CD4-positive, alpha-beta T cell treated with Interleukin-4 for 1 hour (primary cell): ENCODE data around the gene TTF2.

ENCODE experiments used
- DNase-seq, 2 donors: peaks; one replicate each; pipeline ENCODE4 v3.0.0-alpha.2; 2020 to 2022

Gene TTF2

DNA sequence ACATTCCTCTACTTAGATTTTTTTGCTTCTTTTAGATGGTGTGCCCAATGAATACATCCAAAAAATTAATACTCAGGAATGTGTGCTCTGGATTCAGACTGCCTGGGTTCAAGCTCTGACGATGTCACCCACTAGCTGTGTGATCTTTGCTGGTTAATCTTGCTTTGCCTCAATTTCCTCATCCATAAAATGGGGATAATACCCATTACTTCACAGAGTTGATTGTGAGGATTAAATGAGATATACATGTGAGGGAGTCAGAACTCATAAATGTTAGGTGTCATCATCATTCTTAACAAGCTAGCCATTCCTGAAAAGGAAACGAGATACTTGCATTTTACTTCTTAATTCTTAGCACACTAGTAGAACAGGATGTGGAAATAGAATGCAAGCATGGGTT, 12.9 kb upstream of the TTF2 start:
- no peak for DNase-seq

DNA sequence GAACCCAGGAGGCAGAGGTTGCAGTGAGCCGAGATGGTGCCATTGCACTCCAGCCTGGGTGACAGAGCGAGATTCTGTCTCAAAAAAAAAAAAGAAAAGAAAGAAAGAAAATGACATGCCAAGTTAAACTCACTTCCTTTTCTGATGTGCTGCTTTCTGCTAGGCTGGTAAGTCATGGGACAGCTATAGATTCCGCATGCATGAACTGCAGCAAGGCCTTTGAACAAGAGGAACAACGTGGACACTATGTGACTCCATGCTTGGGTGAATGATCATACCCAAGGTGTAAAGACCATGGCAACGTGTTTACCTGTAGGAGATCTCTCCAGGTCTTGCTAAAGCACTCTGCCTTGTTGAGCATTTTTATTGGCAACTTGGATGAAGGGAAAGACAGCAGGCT, 10.3 kb upstream of the TTF2 start:
- no peak for DNase-seq

DNA sequence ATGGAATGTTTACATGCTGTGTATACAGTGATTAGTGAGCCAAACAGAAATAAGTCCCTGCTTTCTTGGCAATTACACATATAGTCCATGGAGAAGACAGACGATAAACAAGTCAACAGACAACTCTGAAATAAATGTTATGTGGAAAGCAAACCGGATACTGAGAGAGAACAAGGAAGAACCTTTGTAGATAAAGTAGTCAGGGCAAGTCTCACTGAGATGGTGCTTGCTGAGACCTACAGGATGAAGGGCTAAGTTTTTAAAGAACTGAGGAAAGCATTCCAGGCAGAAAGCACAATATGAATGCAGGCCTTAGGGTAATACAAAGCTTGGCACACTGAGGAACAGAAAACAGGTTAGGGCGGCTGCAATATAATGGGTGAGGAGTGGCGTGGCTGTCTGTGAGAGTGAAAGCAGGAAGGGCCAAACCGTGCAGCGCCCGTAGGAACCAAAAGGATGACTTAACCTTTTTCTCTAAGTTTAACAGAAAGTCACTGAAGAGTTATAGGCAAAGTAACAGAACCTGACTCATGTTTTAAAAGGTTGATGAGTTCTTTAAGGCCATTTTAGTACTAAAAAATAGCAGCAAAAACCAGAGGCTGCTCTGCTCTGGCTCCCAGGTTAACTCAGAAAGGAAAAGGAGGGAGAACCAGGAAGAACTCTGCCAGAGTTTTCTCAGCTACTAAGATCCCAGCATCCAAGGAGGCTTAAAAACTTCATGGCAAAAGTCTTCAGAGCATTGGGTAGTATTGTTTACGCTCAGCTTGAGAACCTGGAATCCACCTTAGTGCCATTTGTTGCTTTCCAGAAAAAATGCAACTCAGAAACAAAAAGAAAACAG, 8.7 kb upstream of the TTF2 start:
- peak; percentile 22 to 24 for DNase-seq

DNA sequence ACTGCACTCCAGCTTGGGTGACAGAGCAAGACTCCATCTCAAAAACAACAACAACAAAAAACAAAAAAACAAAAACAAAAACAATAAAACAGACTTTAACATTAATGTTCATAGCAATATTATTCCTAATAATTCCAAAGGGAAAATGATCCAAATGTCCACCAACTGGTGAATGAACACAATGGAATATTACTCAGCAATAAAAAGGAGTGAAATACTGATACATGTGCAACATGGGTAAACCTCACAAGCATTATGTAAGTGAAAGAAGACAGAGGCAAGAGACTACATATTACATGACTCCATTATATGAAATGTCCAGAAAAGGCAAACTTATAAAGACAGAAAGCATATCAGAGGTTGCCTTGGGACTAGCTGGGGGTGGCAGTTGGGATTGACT, 6.1 kb upstream of the TTF2 start:
- DNase-seq, result no peak

DNA sequence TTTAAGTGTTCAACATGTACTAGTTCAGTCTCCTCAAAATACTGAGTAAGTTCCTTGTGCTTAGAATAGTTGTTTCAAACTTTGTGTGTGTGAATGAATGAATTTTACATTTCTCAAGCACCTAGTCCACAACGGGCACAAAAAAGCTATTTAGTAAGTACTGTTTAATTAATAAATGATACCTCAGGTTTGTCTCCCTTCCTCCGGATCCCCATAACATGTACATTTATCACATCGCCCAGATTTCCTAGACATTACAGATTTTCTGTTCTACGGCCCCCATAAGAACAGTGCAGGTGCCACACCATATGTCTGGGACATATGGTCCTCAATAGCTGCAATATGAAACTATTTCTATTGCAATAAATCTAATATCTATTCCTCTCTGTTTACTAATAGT, 1.3 kb upstream of the TTF2 start:
- DNase-seq, result no peak

DNA sequence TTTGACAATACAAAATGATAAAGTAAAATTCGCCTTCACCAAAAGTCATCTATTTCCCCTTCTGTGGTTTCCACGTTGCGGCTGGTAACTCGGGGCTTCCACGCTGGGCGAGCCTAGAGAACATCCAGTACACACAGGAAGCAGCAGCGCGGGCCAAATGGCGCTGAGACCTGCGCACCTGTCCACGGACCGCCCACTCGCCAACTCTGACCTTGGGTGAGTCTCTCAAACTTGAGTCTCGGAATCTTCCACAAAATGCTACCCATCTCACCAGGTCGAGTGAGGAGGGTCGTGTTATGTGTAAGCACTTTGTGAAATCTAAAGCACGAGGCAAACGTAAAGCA, 820 bp upstream of the TTF2 start:
- peak; percentile 63 to 72 for DNase-seq

DNA sequence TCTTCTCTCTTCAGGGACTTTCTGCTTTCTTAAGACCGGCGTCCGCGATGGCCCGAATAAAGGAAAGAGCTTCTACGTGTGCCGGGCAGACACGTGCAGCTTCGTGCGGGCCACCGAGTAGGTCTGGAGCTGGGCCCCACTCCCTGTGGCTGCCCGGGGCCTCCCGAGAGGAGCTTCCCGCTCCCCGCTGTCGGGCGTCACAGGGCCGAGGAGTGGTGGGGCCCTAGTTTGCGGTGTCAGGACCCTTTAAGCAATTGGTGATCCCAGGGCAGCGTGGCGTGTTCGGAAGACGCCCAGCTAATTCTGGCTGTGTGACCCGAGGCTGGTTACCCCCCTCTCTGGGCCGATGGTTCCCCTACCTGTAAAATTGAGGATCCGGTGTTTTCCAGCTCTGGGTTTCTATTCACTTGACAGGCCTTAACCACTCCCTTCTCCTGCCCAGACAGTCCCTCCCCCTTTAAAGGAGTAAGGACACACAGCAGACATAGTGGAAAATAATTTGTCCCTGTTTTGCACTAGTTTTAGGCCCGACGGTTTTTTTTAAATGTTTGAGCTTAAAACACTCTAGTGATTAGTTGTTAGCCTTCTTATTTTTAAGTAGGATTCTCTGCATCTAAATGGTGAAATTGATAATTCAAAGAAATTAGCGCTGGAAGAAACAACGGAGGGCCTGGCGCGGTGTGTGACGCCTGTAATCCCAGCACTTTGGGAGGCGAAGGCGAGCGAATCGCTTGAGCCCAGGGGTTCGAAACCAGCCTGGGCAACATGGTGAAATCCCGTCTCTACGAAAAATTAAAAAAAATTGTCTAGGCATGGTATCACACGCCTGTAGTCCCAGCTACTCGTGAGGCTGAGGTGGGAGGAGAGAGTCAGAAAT, 553 bp downstream of the TTF2 start:
- DNase-seq, result peak; percentile 19 to 63

DNA sequence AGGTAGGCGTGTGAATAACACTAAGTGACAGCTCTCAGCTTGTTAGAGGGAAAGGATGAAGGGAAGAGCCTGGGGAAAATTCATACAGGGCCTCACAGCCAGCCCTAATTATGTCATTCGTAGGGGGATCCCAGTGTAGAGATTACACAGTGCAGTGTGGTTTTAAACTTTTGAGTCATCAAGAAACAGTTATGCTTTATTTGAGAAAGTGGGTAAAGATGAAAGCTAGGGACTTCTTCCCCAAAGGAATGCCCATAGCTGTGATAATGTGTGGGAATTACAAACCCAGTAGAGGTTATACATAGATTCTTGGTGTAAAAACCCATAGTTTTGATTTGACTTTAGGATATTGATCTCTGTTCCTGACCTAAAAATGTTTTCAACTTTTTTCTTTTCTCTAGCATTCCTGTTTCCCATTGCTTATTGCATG, 1.9 kb downstream of the TTF2 start:
- DNase-seq, result peak in 1 of 2 donors; percentile 46

DNA sequence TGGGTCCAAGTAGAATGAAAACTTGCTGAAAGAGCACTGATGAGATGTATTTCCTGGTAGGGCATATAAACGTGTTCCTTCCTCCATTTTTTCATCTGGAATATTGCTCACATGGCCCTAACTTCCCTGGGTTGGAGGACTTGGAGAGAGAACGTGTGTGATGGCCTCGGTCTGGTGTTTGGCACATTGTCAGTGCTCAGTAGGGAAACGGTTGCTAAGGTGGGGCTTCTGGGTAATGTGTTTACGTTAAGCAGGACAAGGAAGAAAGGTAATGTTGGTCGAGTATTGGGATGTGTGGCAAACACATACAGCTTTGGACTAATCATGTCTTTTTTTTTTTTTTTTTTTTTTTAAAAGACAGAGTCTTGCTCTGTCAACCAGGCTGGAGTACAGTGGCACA, 6.2 kb downstream of the TTF2 start:
- DNase-seq, result no peak

DNA sequence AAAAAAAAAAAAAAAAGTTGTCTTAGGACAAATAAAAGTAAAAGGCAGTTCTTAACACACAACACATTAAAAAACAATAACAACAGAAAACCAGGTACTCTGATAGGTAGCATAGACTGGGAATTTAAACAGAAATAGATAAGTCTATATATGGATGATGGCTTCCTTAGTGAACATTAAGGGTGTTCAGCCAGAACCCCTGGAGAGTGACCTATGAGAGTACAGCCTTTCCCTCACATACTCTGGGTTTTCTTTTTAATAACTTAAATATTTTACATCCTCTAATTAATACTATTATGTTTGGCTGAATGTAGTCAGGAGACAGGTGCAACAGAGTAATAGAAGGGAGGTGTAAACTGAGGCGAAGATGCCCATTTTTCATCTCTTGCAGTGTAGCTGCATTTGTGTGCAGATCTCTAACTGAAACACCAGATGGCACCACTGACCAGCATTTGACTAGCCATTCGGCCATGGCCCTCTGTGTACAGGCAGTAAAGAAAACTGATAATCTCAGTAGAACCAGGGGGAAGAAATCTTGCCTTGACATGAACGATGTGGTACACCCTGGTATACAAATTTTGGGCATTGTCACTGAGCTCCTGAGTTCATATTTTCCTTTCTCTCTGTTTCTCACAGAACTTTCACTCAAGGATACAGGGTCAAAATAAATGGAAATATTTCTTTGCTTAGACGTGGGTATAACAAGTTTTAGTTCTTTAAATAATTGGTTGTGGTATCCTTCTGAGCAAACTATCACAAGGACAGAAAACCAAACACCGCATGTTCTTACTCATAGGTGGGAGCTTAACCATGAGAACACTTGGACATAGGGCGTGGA, 7.6 kb downstream of the TTF2 start:
- peak; percentile 40 to 53 for DNase-seq

DNA sequence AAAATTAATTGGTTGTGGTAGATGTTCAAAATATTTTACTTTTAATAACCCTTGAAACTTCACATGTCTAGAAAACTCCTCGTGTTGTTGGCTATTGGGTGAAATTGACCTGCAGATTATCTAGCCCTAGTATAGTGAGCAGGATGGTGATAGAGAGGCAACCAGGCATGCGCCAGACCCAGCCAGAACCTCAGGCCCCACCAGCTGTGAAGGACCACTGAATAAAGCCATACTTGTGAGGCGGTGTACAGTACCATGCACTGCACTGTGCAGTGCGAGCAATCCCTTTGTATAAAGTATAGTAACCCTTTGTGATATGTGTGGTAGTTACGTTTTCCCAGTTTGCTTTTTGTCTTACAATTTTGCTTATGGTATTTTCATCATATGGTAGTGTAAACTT, 8.5 kb downstream of the TTF2 start:
- DNase-seq, result no peak

DNA sequence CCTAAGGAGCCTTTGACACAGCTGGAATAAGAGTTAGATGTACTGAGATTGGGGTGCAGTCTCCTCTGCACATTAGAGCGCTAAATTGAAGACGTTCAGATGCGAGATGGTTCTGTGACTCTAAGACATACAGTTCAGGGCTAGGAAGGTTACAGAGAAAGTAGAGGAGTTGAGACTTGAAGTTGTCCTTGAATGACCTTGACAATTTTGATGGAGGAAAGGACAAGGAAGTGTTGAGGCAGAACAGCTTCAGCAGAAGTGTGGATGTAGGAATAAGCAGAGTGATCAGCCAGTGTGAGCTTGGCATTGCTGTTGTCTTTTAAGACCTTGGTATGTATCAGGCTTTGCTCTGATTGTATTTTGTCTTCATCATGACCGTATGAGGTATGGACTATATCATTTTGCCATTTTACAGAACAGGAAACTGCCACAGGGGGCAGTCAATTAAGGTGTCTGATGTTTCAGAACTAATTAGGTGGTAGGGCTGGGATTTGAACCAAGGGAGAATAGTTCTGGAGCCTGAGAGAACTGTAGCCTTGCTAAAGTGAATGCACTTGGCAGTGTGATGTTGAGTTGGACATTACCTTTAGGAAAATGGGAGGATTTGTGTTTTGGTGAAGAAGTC, 9.2 kb downstream of the TTF2 start:
- no peak for DNase-seq

DNA sequence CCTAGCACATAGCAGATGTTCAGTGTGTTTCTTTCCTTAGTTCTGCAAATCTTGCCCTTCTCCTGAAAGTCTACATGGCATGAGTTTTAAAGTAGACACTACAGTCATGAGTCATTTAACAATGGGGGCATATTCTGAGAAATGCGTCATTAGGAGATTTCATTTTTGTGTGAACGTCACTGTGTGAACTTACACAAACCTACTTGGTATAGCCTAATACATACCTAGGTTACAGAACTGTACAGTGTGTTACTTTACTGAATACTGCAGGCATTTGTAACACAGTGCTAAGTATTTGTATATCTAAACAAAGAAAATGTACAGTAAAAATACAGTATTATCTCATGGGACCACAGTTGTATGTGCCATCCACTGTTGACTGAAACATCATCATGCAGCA, 10.0 kb downstream of the TTF2 start:
- no peak for DNase-seq

DNA sequence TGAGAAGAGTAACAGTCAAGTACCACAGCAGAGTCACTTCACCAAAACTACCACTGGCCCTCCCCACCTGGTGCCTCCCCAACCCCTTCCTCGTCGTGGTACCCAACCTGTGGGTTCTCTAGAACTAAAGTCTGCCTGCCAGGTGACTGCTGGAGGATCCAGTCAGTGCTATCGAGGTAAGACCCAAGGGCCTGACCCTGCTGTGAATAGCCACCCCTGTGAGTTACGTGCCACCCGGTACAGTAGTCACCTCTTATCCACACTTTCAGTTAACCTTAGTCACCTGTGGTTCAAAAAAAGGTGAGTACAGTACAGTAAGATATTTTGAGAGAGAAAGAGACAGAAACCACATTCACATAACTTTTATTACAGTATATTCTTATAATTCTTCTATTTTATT, 16.5 kb downstream of the TTF2 start:
- DNase-seq, result no peak

DNA sequence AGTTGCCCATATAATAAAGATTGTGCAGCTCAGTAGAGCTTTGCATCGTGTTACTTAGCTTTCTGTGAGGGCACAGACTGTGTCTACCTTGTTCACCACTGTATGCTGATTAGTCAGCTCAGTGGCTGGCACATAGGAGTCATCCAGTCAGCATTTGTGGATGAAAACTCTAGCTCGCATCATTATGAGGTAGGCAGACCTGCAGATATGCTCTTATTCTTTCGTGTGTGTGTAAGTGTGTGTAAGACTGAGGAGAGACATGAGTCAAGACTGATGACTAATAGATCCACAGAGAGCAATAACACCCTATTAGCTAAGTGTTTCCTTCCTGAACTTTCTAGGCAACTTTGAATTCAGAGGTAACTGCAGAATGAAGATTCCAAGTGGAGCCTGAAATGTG, 17.1 kb downstream of the TTF2 start:
- no peak for DNase-seq

DNA sequence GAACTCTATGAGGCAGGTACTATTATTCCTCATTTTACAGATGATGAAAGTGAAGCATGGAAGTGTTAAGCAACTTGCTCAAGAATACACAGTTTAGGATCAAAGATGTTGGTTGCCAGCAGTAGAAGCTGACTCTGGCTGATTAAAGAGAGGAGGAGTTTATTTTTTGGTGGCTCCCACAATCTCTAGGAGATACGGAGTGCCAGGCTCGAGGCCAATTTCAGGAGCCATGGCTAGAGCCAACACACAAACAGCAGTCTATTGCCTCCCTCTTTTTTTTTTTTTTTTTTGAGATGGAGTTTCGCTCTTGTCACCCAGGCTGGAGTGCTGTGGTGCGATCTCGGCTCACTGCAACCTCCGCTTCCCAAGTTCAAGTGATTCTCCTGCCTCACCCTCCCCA, 19.6 kb downstream of the TTF2 start:
- no peak for DNase-seq

DNA sequence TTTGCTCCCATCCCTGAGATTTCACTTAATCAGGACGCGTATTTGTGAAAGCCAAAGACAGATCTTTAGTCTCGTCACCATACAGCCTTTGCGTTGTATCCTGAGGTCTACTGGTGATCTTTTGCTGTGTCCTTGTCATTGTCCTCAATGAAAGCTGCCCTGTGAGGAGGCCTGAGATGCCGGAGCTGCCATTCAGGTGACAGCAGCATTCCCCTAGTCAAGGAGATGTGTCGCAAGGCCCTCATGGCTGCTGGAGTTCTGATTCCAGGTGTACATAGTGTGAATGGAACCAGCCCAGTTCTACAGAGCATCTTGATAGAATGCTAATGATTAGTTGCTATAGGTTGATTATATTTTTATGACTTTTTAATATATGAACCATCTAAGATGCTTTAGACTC, 24.1 kb downstream of the TTF2 start:
- DNase-seq, result no peak

DNA sequence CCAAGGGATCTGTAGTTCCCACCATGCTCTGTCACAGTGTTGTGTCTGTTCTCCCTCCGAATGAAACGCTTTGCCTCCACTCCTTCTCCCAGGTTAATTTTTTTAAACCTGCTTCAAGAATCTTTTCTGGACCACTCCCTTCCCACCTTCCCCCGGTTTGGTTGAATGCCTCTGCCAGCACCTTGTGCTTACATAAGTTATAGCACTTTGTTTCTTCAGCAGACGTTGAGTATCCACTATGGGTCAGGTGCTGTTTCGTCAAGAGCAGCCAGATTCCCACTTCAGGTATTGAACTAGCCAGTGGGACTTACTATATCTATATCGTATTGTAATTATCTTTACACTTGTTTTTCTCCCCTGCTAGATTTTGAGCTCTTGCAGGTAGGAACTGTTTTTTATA, 27.6 kb downstream of the TTF2 start:
- no peak for DNase-seq

DNA sequence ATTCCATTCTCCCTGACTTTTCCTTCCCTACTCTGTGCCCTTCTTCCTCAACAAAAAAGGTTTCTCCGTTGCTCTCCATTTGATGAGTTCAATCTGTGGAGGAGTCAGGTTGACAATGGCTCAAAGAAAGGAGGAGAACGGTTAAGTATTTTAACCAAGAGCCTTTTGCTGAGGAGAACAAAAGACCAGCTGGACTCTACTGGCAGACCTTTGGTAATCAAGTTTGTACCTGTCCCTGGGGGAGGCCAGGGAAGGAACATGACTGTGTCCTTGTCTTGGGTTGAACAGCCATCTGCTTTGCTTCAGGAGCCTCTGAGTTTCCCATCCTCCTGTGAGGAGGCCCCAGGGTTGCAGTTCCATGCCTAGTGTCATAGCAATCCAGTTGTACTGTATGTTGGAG, 29.9 kb downstream of the TTF2 start:
- no peak for DNase-seq

DNA sequence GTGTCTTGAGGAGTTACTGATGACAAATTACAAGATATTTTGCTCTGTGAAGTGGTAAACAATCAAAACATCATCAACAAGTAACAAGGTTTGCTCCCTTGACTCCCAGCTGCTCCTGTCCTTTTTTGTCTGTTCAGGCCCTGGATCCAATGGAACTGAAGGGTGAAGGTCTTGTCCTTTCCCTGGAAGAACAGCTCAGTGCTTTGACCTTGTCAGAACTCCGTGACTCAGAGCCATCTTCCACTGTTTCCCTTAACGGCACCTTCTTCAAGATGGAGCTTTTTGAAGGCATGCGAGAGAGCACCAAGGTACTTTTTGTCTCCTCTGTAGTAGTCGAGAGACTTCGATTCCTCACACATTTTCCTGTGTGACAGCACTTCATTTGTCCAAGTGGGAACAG, 32.5 kb downstream of the TTF2 start:
- DNase-seq, result no peak

DNA sequence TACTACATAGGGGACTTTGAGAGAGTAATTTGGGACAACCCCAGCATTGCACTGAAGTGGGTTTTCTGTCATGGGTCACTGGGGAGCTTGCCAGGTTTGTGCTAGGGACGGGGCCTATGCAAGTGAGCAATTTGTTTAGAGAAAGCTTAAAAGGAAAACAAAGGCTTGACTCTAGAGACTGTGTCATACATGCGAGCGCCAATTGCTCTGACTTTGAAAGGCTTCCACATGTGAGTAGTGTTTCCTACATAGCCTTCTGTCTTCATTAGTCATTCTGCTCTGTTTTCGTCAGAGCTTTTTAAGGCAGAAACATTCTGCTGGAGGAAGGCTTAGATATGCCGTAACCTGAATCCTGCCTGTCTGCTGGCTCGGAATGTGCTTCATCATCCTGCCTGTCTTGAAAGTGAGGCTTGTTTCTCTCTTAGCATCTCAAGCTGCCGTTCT, 33.0 kb downstream of the TTF2 start:
- DNase-seq, result no peak

DNA sequence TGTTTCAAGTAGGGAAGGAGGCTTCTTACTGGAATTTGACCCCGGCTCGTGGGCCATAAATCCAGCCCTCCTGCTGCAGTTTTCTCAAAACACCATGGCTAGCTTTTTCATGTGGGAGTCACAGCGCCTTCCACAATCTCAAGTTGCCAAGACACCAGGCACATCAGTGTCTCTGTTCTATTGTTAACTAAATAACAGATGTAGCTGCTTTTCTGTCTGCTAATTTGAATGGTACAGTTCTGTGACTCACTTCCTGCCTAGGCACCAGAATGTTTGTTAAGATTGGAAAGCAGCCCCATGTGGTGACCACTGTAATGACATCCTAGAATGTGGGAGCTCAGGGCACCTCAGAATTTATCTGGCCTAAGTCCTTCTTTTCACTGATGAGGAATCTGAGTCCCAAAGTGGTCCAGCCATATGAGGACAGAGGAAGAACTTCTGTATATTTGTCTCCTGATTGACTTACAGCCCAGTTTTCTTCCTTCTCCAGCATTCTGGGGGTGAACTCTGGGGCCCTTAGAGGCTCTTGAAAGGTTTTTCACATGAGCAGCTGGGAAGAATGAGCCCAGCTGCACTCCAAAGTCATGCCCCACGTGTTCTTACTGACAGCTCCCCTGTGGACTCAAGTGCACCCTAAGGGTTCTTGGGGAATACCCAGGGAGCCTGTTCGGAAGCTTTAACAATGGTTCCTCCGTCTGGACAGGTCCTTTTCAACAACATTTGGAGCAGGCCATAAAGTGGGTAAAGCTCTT, 33.9 kb downstream of the TTF2 start:
- peak; percentile 13 to 30 for DNase-seq
